ENCODE data around the gene FBXW8. TPM values are rescaled to one million over a fixed set of nuclear protein-coding genes. Genes with fewer than 3 reads are reported as not detected.
A peak's percentile ranks its signal among the peaks of the same experiment; 100 is the strongest.

The FBXW8 gene
- total and polyA plus RNA-seq, 2 donors (not counting 1 experiment from before 2014, with no cell fraction given) = 11.7 to 20.9 TPM

- H3K27ac ChIP-seq (ENCODE audit: insufficient read depth, low read length) = no peak overlapping the region
- H4K20me1 ChIP-seq (ENCODE audit: control insufficient read depth, extremely low read depth, insufficient read depth, low read length) = no peaks in the 10 kb centered on the region
- H3K4me1 ChIP-seq (ENCODE audit: control insufficient read depth, extremely low read depth, insufficient read depth, low read length) = peaks cover 8% of the 10 kb centered on the region
- no peak for DNase-seq (ENCODE audit: low read depth in 2 of 2)
- H3K9me3 ChIP-seq (ENCODE audit: control insufficient read depth, insufficient read depth, low read depth, low read length) = no peaks in the 10 kb centered on the region
- H3K36me3 ChIP-seq (ENCODE audit: control insufficient read depth, insufficient read depth, low read length) = no peaks in the 10 kb centered on the region
- H2AFZ ChIP-seq (ENCODE audit: low read length) = no peak overlapping the region
- no peak overlapping the region for H3K4me3 ChIP-seq (replicated peaks in 1 of 4; ENCODE audit: control extremely low read depth in 1 of 4, insufficient read depth in 1 of 4, low read depth in 3 of 4, low read length in 4 of 4)
- H3K79me2 ChIP-seq (ENCODE audit: control insufficient read depth, insufficient read depth, low read length) = peaks cover 20% of the 10 kb centered on the region
- H3K9ac ChIP-seq (ENCODE audit: insufficient read depth, low read length) = no peak overlapping the region
- no peak overlapping the region for H3K4me2 ChIP-seq (ENCODE audit: extremely low read depth, insufficient read depth, low read length)
- TF ChIP-seq EZH2 (IDR thresholded peaks at IDR 0.05; ENCODE audit: low read length, missing control alignments) (no peak), CTCF (conservative IDR thresholded peaks at IDR 0.05 in 1 of 2, IDR thresholded peaks at IDR 0.05 in 1 of 2; ENCODE audit: low read depth in 1 of 2, low read length in 2 of 2) (no peak)
- no peaks in the 10 kb centered on the region for H3K27me3 ChIP-seq (ENCODE audit: control insufficient read depth, insufficient read depth, low read length)
Observed at GRCh38 chr12:116919706-116920485, 9.1 kb downstream of the FBXW8 start.

DNA sequence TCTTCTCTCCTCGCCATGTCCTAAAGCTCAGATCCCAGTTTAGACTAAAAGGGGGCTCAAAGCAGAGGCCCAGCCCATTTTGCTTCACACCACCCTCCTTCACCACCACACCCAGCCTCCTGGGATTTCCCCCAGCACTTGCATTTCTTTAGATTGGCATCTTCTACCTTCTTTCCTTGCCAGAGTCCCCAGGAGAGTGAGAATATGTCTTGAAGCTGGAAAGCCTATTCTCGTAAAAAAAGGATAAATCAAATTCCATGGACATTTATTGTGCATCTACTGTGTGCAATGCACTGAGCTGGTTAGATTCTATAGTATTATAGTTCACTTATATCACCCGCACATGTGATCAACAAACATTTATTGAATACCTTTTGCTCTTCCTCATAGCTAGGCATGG lies 10.2 kb downstream of the FBXW8 start:
- H3K4me3 ChIP-seq (replicated peaks in 1 of 4; ENCODE audit: control extremely low read depth in 1 of 4, insufficient read depth in 1 of 4, low read depth in 3 of 4, low read length in 4 of 4) = no peak overlapping the region
- no peak overlapping the region for H3K9ac ChIP-seq (ENCODE audit: insufficient read depth, low read length)
- H3K79me2 ChIP-seq (ENCODE audit: control insufficient read depth, insufficient read depth, low read length) = peaks cover 18% of the 10 kb centered on the region
- peaks cover 10% of the 10 kb centered on the region for H3K4me1 ChIP-seq (ENCODE audit: control insufficient read depth, extremely low read depth, insufficient read depth, low read length)
- H3K9me3 ChIP-seq (ENCODE audit: control insufficient read depth, insufficient read depth, low read depth, low read length) = no peaks in the 10 kb centered on the region
- H4K20me1 ChIP-seq (ENCODE audit: control insufficient read depth, extremely low read depth, insufficient read depth, low read length) = no peaks in the 10 kb centered on the region
- H3K27ac ChIP-seq (ENCODE audit: insufficient read depth, low read length) = no peak overlapping the region
- H2AFZ ChIP-seq (ENCODE audit: low read length) = no peak overlapping the region
- no peaks in the 10 kb centered on the region for H3K27me3 ChIP-seq (ENCODE audit: control insufficient read depth, insufficient read depth, low read length)
- no peak overlapping the region for H3K4me2 ChIP-seq (ENCODE audit: extremely low read depth, insufficient read depth, low read length)
- DNase-seq (ENCODE audit: low read depth in 2 of 2) = no peak
- TF ChIP-seq CTCF (conservative IDR thresholded peaks at IDR 0.05 in 1 of 2, IDR thresholded peaks at IDR 0.05 in 1 of 2; ENCODE audit: low read depth in 1 of 2, low read length in 2 of 2) (no peak), EZH2 (IDR thresholded peaks at IDR 0.05; ENCODE audit: low read length, missing control alignments) (no peak)
- no peaks in the 10 kb centered on the region for H3K36me3 ChIP-seq (ENCODE audit: control insufficient read depth, insufficient read depth, low read length)

GRCh38 chr12:116922194-116922897 lies 11.6 kb downstream of the FBXW8 start:
- no peaks in the 10 kb centered on the region for H4K20me1 ChIP-seq (ENCODE audit: control insufficient read depth, extremely low read depth, insufficient read depth, low read length)
- no peaks in the 10 kb centered on the region for H3K9me3 ChIP-seq (ENCODE audit: control insufficient read depth, insufficient read depth, low read depth, low read length)
- peak in 1 of 2 donors; percentile 63 for DNase-seq (ENCODE audit: low read depth in 2 of 2)
- no peak overlapping the region for H2AFZ ChIP-seq (ENCODE audit: low read length)
- H3K36me3 ChIP-seq (ENCODE audit: control insufficient read depth, insufficient read depth, low read length) = no peaks in the 10 kb centered on the region
- no peak overlapping the region for H3K4me2 ChIP-seq (ENCODE audit: extremely low read depth, insufficient read depth, low read length)
- no peak overlapping the region for H3K27ac ChIP-seq (ENCODE audit: insufficient read depth, low read length)
- no peak overlapping the region for H3K4me3 ChIP-seq (replicated peaks in 1 of 4; ENCODE audit: control extremely low read depth in 1 of 4, insufficient read depth in 1 of 4, low read depth in 3 of 4, low read length in 4 of 4)
- H3K4me1 ChIP-seq (ENCODE audit: control insufficient read depth, extremely low read depth, insufficient read depth, low read length) = peaks cover 4% of the 10 kb centered on the region
- no peaks in the 10 kb centered on the region for H3K27me3 ChIP-seq (ENCODE audit: control insufficient read depth, insufficient read depth, low read length)
- H3K9ac ChIP-seq (ENCODE audit: insufficient read depth, low read length) = no peak overlapping the region
- peaks cover 14% of the 10 kb centered on the region for H3K79me2 ChIP-seq (ENCODE audit: control insufficient read depth, insufficient read depth, low read length)
- no peak for TF ChIP-seq CTCF (conservative IDR thresholded peaks at IDR 0.05 in 1 of 2, IDR thresholded peaks at IDR 0.05 in 1 of 2; ENCODE audit: low read depth in 1 of 2, low read length in 2 of 2)
- TF ChIP-seq EZH2 (IDR thresholded peaks at IDR 0.05; ENCODE audit: low read length, missing control alignments) = no peak
